H1 (cell line): Measurements from ENCODE around the gene IPO7. TPM values are rescaled to one million over a fixed set of nuclear protein-coding genes. Genes with fewer than 3 reads are reported as not detected.

Experiments
- HDAC6 ChIP-seq: IDR thresholded peaks from one replicate; pipeline ENCODE4 v1.7.1; 2012; ENCODE audit warnings: low read depth, mild to moderate bottlenecking, inconsistent platforms, low read length, moderate library complexity
- SIRT6 ChIP-seq: IDR thresholded peaks from one replicate; pipeline ENCODE4 v1.7.1; 2012; ENCODE audit warnings: low read length, inconsistent platforms
- SP1 ChIP-seq: IDR thresholded peaks from 2 replicates; pipeline ENCODE4 v1.6.1; 2011; ENCODE audit warnings: low read depth, low read length
- YY1 ChIP-seq: IDR thresholded peaks from 2 replicates; pipeline ENCODE4 v1.6.1; 2011; ENCODE audit warnings: low read depth, mild to moderate bottlenecking, low read length
- polyA plus RNA-seq, 7 experiments: library from polyadenylated mRNA; depleted of rRNA in 3 of 7; stranded (reverse) in 5 of 7; unstranded in 2 of 7; fragments of >200 nt in 5 of 7; fragments of 200-250 nt in 2 of 7; gene quantifications; 1 replicate in 5 of 7; 2 replicates in 1 of 7; 4 replicates in 1 of 7; pipeline versions ENCODE4 v1.2.1 to v1.2.3, GENCODE V29; 2011 to 2013; ENCODE audit warnings: missing spikeins in 2 of 7, mixed read lengths in 2 of 7
- total RNA-seq: library from RNA; stranded (reverse); fragmentation: NEBNext Ultra II Directional; extraction: Animal tissue kit (Norgen Biotek cat#: 25700); gene quantifications from 2 replicates; pipeline ENCODE4 v1.2.1, GENCODE V29; 2021
- TF ChIP-seq, protein P1 (sequence below): IDR thresholded peaks from 2 replicates; pipeline ENCODE4 v1.6.1; 2011; ENCODE audit warnings: low read depth, mild to moderate bottlenecking, low read length; ENCODE audit not compliant: insufficient read depth

IPO7 gene
- total and polyA plus RNA-seq, 2 of the 8 experiments (the other 6 are each of a cell fraction or from before 2014, with no cell fraction given): 45.9 to 259 TPM

DNA sequence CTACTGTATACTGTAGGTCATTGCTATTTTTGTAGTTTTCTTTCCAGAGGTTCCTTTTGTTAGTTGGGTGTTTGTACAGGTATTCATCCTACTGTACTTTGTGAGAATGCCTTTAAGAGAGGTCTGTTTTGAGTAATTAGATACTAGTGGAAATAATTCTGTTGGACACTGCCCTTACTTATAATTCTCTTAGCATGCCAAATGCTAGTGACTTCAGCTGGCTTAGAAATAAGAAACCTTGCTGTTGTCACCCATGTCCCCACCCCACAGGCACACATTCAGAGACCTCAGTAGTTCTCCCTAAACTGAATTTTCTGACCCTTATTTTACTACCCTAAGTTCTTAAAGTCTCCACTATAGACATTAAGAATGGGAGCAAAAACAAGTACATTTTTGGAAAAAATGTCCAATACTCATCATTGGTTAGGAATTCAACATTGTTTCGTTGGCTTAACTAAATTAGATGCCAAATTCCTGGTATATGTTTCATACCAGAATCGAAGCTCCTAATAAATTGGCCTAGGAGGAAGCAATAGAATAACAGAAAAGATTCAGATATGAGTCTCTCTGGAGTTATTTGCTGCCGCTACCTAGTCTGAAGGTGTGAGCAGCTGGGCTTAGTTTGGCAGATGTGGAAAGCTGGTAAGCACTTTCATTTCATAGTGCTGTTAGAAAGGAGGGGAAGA, 104.8 kb downstream of the IPO7 start (continued):
- TF ChIP-seq SIRT6 (no peak), HDAC6 (no peak), YY1 (no peak), SP1 (no peak)
- TF ChIP-seq, protein P1, sequence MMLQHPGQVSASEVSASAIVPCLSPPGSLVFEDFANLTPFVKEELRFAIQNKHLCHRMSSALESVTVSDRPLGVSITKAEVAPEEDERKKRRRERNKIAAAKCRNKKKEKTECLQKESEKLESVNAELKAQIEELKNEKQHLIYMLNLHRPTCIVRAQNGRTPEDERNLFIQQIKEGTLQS: no peak
